Astrocyte (in vitro differentiated cells and primary cell): ENCODE results near the gene FABP6.

Source experiments
- CTCF ChIP-seq: IDR thresholded peaks from 2 replicates; pipeline ENCODE4 v1.5.1; 2011; ENCODE audit warnings: low read depth, mild to moderate bottlenecking, inconsistent platforms, low read length, moderate library complexity; ENCODE audit not compliant: insufficient read depth
- EZH2 ChIP-seq: IDR thresholded peaks from 2 replicates; pipeline ENCODE4 v1.6.1; 2012; ENCODE audit warnings: mild to moderate bottlenecking, low read length, inconsistent platforms; ENCODE audit not compliant: insufficient read depth

- TF ChIP-seq EZH2: no peak
- no peak for TF ChIP-seq CTCF
Observed at GRCh38 chr5:160180931-160181330, 48.4 kb upstream of the FABP6 start.
